ENCODE results near the gene MYH3. TPM values are rescaled to one million over a fixed set of nuclear protein-coding genes. Genes with fewer than 3 reads are reported as not detected.

The MYH3 gene
- polyA plus RNA-seq, 1 experiment = 0.31 TPM

- no peak overlapping the region for H3K27ac ChIP-seq (ENCODE audit: low read depth, low read length)
- ChIA-PET POLR2A (no interaction called here), CTCF (no interaction called here)
These were observed 5.2 kb downstream of the MYH3 start for GRCh38 chr17:10651927-10652326.

GRCh38 chr17:10649602-10650001, 7.5 kb downstream of the MYH3 start:
- no peak for DNase-seq (ENCODE audit: low read depth, low spot score)
- H3K27me3 ChIP-seq (ENCODE audit: control insufficient read depth, insufficient read depth, low read length) = no peaks in the 10 kb centered on the region
- ChIA-PET POLR2A (no interaction called here), CTCF (interaction anchor here (0.6 to 2.1 kb wide), 9 partner anchors 9 to 344 kb away, joined by 3 to 10 read pairs (median 5); no protein-coding TSS in a partner anchor)
- H3K4me3 ChIP-seq (ENCODE audit: low read depth, low read length) = no peak overlapping the region
- no peak overlapping the region for H3K27ac ChIP-seq (ENCODE audit: low read depth, low read length)
- TF ChIP-seq CTCF (IDR thresholded peaks at IDR 0.05; ENCODE audit: low read depth, low read length) = no peak
- H3K9me3 ChIP-seq (ENCODE audit: control insufficient read depth, insufficient read depth, low read length) = no peaks in the 10 kb centered on the region

More at GRCh38 chr17:10651927-10652326, 5.2 kb downstream of the MYH3 start:
- no peak overlapping the region for H3K4me3 ChIP-seq (ENCODE audit: low read depth, low read length)
- H3K27me3 ChIP-seq (ENCODE audit: control insufficient read depth, insufficient read depth, low read length) = no peaks in the 10 kb centered on the region
- no peak for DNase-seq (ENCODE audit: low read depth, low spot score)
- TF ChIP-seq CTCF (IDR thresholded peaks at IDR 0.05; ENCODE audit: low read depth, low read length) = no peak
- no peaks in the 10 kb centered on the region for H3K9me3 ChIP-seq (ENCODE audit: control insufficient read depth, insufficient read depth, low read length)

- Histone ChIP-seq H3K4me3 (ENCODE audit: low read depth, low read length) (no peak overlapping the region), H3K27ac (ENCODE audit: low read depth, low read length) (no peak overlapping the region), H3K9me3 (ENCODE audit: control insufficient read depth, insufficient read depth, low read length) (no peaks in the 10 kb centered on the region), H3K27me3 (ENCODE audit: control insufficient read depth, insufficient read depth, low read length) (no peaks in the 10 kb centered on the region)
- POLR2A ChIA-PET = no interaction called here
- CTCF ChIA-PET = interaction anchor here (0.7 to 2.1 kb wide), 7 partner anchors 9 to 196 kb away, joined by 3 to 9 read pairs (median 5); no protein-coding TSS in a partner anchor
- no peak for DNase-seq (ENCODE audit: low read depth, low spot score)
- TF ChIP-seq CTCF (IDR thresholded peaks at IDR 0.05; ENCODE audit: low read depth, low read length) = no peak
These were observed 8.2 kb downstream of the MYH3 start for GRCh38 chr17:10648956-10649355.

GRCh38 chr17:10648381-10648780, 8.7 kb downstream of the MYH3 start:
- DNase-seq (ENCODE audit: low read depth, low spot score) = no peak
- Histone ChIP-seq H3K27ac (ENCODE audit: low read depth, low read length) (no peak overlapping the region), H3K27me3 (ENCODE audit: control insufficient read depth, insufficient read depth, low read length) (no peaks in the 10 kb centered on the region), H3K4me3 (ENCODE audit: low read depth, low read length) (no peak overlapping the region), H3K9me3 (ENCODE audit: control insufficient read depth, insufficient read depth, low read length) (no peaks in the 10 kb centered on the region)
- POLR2A ChIA-PET = no interaction called here
- no peak for TF ChIP-seq CTCF (IDR thresholded peaks at IDR 0.05; ENCODE audit: low read depth, low read length)
- CTCF ChIA-PET = interaction anchor here (2.6 to 10.1 kb wide), 3 partner anchors 18 to 36 kb away, joined by 38 to 138 read pairs (median 45); no protein-coding TSS in a partner anchor

- ChIA-PET CTCF (interaction anchor here (0.6 to 10.1 kb wide), 48 partner anchors 9 to 1758 kb away, joined by 3 to 138 read pairs (median 4); partner anchors contain the start of genes MYH3 and TMEM220), POLR2A (no interaction called here)
- peak; percentile 94 for TF ChIP-seq CTCF (IDR thresholded peaks at IDR 0.05; ENCODE audit: low read depth, low read length)
- peak; percentile 49 for DNase-seq (ENCODE audit: low read depth, low spot score)
- Histone ChIP-seq H3K27ac (ENCODE audit: low read depth, low read length) (no peak overlapping the region), H3K4me3 (ENCODE audit: low read depth, low read length) (no peak overlapping the region), H3K9me3 (ENCODE audit: control insufficient read depth, insufficient read depth, low read length) (no peaks in the 10 kb centered on the region), H3K27me3 (ENCODE audit: control insufficient read depth, insufficient read depth, low read length) (no peaks in the 10 kb centered on the region)
These were observed 10.6 kb downstream of the MYH3 start for GRCh38 chr17:10646392-10646990.

Data from AG04450 (cell line).